IMR-90 (cell line): Measurements from ENCODE around the gene VARS2. TPM values are rescaled to one million over a fixed set of nuclear protein-coding genes. Genes with fewer than 3 reads are reported as not detected.

Experiments used
- ATAC-seq: fragments of 200-7000 bp; cut with Tn5 transposase; 2 replicates; pipeline ENCODE4 v1.9.1; 2020; ENCODE audit warnings: low read depth, mild to moderate bottlenecking, moderate library complexity
- BruUV-seq: library from RNA; stranded (reverse); fragments of 400-500 nt; replicated peaks from 2 replicates; lab custom pipeline; 2021; lab: Mats Ljungman, UMichigan
- CTCF ChIA-PET: fragments of 300-600 bp; formaldehyde crosslinking; extraction: SDS; loops from one replicate; lab custom pipeline; 2021; ENCODE audit warnings: antibody characterized with exemption; lab: Yijun Ruan, JAX
- POLR2A ChIA-PET: fragments of 300-600 bp; sonication (Branson Sonifier 250); formaldehyde crosslinking; loops from one replicate; lab custom pipeline; 2022; ENCODE audit warnings: antibody characterized with exemption; ENCODE audit not compliant: unreplicated experiment; lab: Charles Lee
- DNase-seq: peaks from one replicate; pipeline ENCODE4 v3.0.0; 2013
- H2AFZ ChIP-seq: replicated peaks from 2 replicates; pipeline ENCODE3; 2013; ENCODE audit warnings: low read length, mild to moderate bottlenecking; ENCODE audit not compliant: poor library complexity
- H2AK5ac ChIP-seq: 2 replicates; pipeline ENCODE4 v1.6.1; 2013; ENCODE audit warnings: low read depth, low read length, inconsistent platforms
- H2AK9ac ChIP-seq: replicated peaks from 2 replicates; pipeline ENCODE3; 2013; ENCODE audit warnings: mild to moderate bottlenecking, low read depth, low read length, moderate library complexity; ENCODE audit not compliant: poor library complexity
- H2BK120ac ChIP-seq: 2 replicates; pipeline ENCODE4 v1.6.1; 2013; ENCODE audit warnings: low read depth, low read length, inconsistent platforms
- H2BK15ac ChIP-seq: 3 replicates; pipeline ENCODE4 v1.6.1; 2013; ENCODE audit warnings: low read depth, low read length, inconsistent platforms
- H2BK20ac ChIP-seq: 2 replicates; pipeline ENCODE4 v1.6.1; 2013; ENCODE audit warnings: low read depth, mild to moderate bottlenecking, inconsistent platforms, low read length, moderate library complexity
- H2BK5ac ChIP-seq: 2 replicates; pipeline ENCODE4 v1.6.1; 2013; ENCODE audit warnings: mild to moderate bottlenecking, low read depth, low read length, inconsistent platforms; ENCODE audit not compliant: poor library complexity, severe bottlenecking
- H3K14ac ChIP-seq: replicated peaks from 2 replicates; pipeline ENCODE4 v1.6.1; 2013; ENCODE audit warnings: low read depth, low read length, inconsistent platforms
- H3K18ac ChIP-seq: 2 replicates; pipeline ENCODE4 v1.6.1; 2013; ENCODE audit warnings: low read depth, low read length, control low read depth
- H3K23ac ChIP-seq: 2 replicates; pipeline ENCODE4 v1.6.1; 2013; ENCODE audit warnings: low read depth, low read length, inconsistent platforms
- H3K27ac ChIP-seq: 2 replicates; pipeline ENCODE4 v1.5.1; 2013; ENCODE audit warnings: mild to moderate bottlenecking, control low read depth, low read length; ENCODE audit not compliant: insufficient read depth
- H3K27me3 ChIP-seq: 2 replicates; pipeline ENCODE4 v1.6.1; 2013; ENCODE audit warnings: low read length; ENCODE audit not compliant: control insufficient read depth, insufficient read depth
- H3K36me3 ChIP-seq: 2 replicates; pipeline ENCODE4 v1.6.1; 2013; ENCODE audit warnings: low read length, mixed read lengths; ENCODE audit not compliant: control insufficient read depth, insufficient read depth
- H3K4ac ChIP-seq: 2 replicates; pipeline ENCODE4 v1.6.1; 2013; ENCODE audit warnings: low read depth, low read length, inconsistent platforms
- H3K4me1 ChIP-seq: 2 replicates; pipeline ENCODE4 v1.6.1; 2013; ENCODE audit warnings: low read length, mixed read lengths; ENCODE audit not compliant: control insufficient read depth, insufficient read depth
- H3K4me2 ChIP-seq: 2 replicates; pipeline ENCODE4 v1.6.1; 2013; ENCODE audit warnings: low read depth, mild to moderate bottlenecking, control low read depth, low read length, moderate library complexity
- H3K4me3 ChIP-seq: 2 replicates; pipeline ENCODE4 v1.5.1; 2013; ENCODE audit warnings: low read depth, mild to moderate bottlenecking, control low read depth, low read length, moderate library complexity; ENCODE audit not compliant: insufficient read depth
- H3K56ac ChIP-seq: 2 replicates; pipeline ENCODE4 v1.6.1; 2013; ENCODE audit warnings: low read length, inconsistent platforms; ENCODE audit not compliant: insufficient read depth; ENCODE audit errors: extremely low read depth
- H3K79me1 ChIP-seq, 2 experiments: 2 replicates each; pipeline ENCODE4 v1.6.1; 2013; ENCODE audit warnings: low read length in 2 of 2, inconsistent platforms in 1 of 2, low read depth in 1 of 2
- H3K9ac ChIP-seq: 2 replicates; pipeline ENCODE4 v1.6.1; 2013; ENCODE audit warnings: low read depth, low read length, control low read depth
- H3K9me1 ChIP-seq: 2 replicates; pipeline ENCODE4 v1.6.1; 2013; ENCODE audit warnings: low read length, inconsistent platforms; ENCODE audit not compliant: insufficient read depth
- H3K9me3 ChIP-seq: 2 replicates; pipeline ENCODE4 v1.6.1; 2013; ENCODE audit warnings: low read length; ENCODE audit not compliant: control insufficient read depth, insufficient read depth
- H4K20me1 ChIP-seq: 2 replicates; pipeline ENCODE4 v1.6.1; 2013; ENCODE audit warnings: low read length, inconsistent platforms; ENCODE audit not compliant: insufficient read depth
- H4K5ac ChIP-seq: 2 replicates; pipeline ENCODE4 v1.6.1; 2013; ENCODE audit warnings: mild to moderate bottlenecking, low read depth, low read length, control low read depth
- H4K8ac ChIP-seq, 2 experiments: 2 replicates each; pipeline ENCODE4 v1.6.1; 2013; ENCODE audit warnings: low read depth in 2 of 2, low read length in 2 of 2, control low read depth in 1 of 2, inconsistent platforms in 1 of 2
- H4K91ac ChIP-seq: 2 replicates; pipeline ENCODE4 v1.6.1; 2013; ENCODE audit warnings: low read depth, low read length, inconsistent platforms; ENCODE audit not compliant: insufficient read depth
- BHLHE40 ChIP-seq: fragments of 150-350 bp; IDR thresholded peaks from 2 replicates; pipeline ENCODE4 v1.6.1; 2016; ENCODE audit warnings: mild to moderate bottlenecking, low read depth, low read length
- CEBPB ChIP-seq: IDR thresholded peaks from 2 replicates; pipeline ENCODE4 v1.6.1; 2012; ENCODE audit warnings: low read depth, low read length, improper control_type of control experiment
- CHD1 ChIP-seq: IDR thresholded peaks from 2 replicates; pipeline ENCODE4 v1.6.1; 2012; ENCODE audit warnings: low read depth, low read length, improper control_type of control experiment
- CTCF ChIP-seq: conservative IDR thresholded peaks from 2 replicates; pipeline ENCODE4 v1.5.1; 2012; ENCODE audit warnings: mild to moderate bottlenecking, low read depth, low read length, improper control_type of control experiment
- ELK1 ChIP-seq: fragments of 150-350 bp; IDR thresholded peaks from 2 replicates; pipeline ENCODE4 v1.6.1; 2016; ENCODE audit warnings: low read depth, mild to moderate bottlenecking, low read length, moderate library complexity, borderline replicate concordance
- FOS ChIP-seq: fragments of 150-350 bp; IDR thresholded peaks from 2 replicates; pipeline ENCODE4 v1.6.1; 2016; ENCODE audit warnings: low read depth, low read length
- MAFK ChIP-seq: IDR thresholded peaks from 2 replicates; pipeline ENCODE4 v1.6.1; 2012; ENCODE audit warnings: low read depth, low read length, improper control_type of control experiment
- MAZ ChIP-seq: IDR thresholded peaks from 2 replicates; pipeline ENCODE4 v1.6.1; 2012; ENCODE audit warnings: low read depth, mild to moderate bottlenecking, low read length, improper control_type of control experiment, moderate library complexity, borderline replicate concordance
- MXI1 ChIP-seq: IDR thresholded peaks from 2 replicates; pipeline ENCODE4 v1.6.1; 2012; ENCODE audit warnings: low read depth, mild to moderate bottlenecking, low read length, moderate library complexity, borderline replicate concordance
- NFE2L2 ChIP-seq: fragments of 150-350 bp; IDR thresholded peaks from 2 replicates; pipeline ENCODE4 v1.6.1; 2016; ENCODE audit warnings: low read depth, mild to moderate bottlenecking, low read length
- POLR2A ChIP-seq: IDR thresholded peaks from 2 replicates; pipeline ENCODE4 v1.6.1; 2012; ENCODE audit warnings: mild to moderate bottlenecking, low read depth, low read length
- RAD21 ChIP-seq: IDR thresholded peaks from 2 replicates; pipeline ENCODE4 v1.6.1; 2012; ENCODE audit warnings: low read length, improper control_type of control experiment
- RCOR1 ChIP-seq: IDR thresholded peaks from 2 replicates; pipeline ENCODE4 v1.6.1; 2012; ENCODE audit warnings: mild to moderate bottlenecking, low read length, improper control_type of control experiment; ENCODE audit not compliant: insufficient replicate concordance
- RFX5 ChIP-seq: IDR thresholded peaks from 2 replicates; pipeline ENCODE4 v1.8.0; 2012; ENCODE audit warnings: low read depth, mild to moderate bottlenecking, low read length, moderate library complexity
- SMC3 ChIP-seq: fragments of 150-350 bp; IDR thresholded peaks from 2 replicates; pipeline ENCODE4 v1.6.1; 2016; ENCODE audit warnings: low read depth, mild to moderate bottlenecking, antibody characterized with exemption, low read length, moderate library complexity
- USF2 ChIP-seq: fragments of 150-350 bp; IDR thresholded peaks from 2 replicates; pipeline ENCODE4 v1.6.1; 2017; ENCODE audit warnings: mild to moderate bottlenecking, antibody characterized with exemption, low read length, low read depth
- dilution Hi-C: fragments of 300-500 bp; cut with HindIII; formaldehyde crosslinking; loops from one replicate; pipeline ENCODE4 v1.14.3; 2018; ENCODE audit warnings: low sequenced_read_pairs; ENCODE audit not compliant: unreplicated experiment
- in situ Hi-C: fragments of 300-500 bp; cut with MboI; formaldehyde crosslinking; loops from 3 replicates; pipeline ENCODE4 v1.14.3; 2019; ENCODE audit warnings: low sequenced_read_pairs, inconsistent platforms, mixed read lengths
- intact Hi-C: fragments of 100-400 bp; cut with micrococcal nuclease; formaldehyde crosslinking; loops from 2 replicates; pipeline ENCODE4 v1.10.0; 2022
- polyA plus RNA-seq, 3 experiments: library from polyadenylated mRNA; depleted of rRNA; stranded (reverse); fragments of >200 nt; gene quantifications; 2 replicates each; pipeline ENCODE4 v1.2.3, GENCODE V29; 2012; ENCODE audit warnings: low replicate concordance in 1 of 3
- total RNA-seq: library from RNA; depleted of rRNA; stranded (reverse); fragments of >200 nt; gene quantifications from 2 replicates; pipeline ENCODE4 v1.2.3, GENCODE V29; 2012

Gene VARS2
- total and polyA plus RNA-seq, 2 of the 4 experiments (the other 2 are of a cell fraction) = 7.2 to 14.0 TPM

- peaks cover 4% of the 10 kb centered on the region for H3K27me3 ChIP-seq
- H2BK20ac ChIP-seq = no peak overlapping the region
- no peak overlapping the region for H2AFZ ChIP-seq
- no peak overlapping the region for H2BK120ac ChIP-seq
- H4K91ac ChIP-seq = no peak overlapping the region
- H2AK5ac ChIP-seq = no peak overlapping the region
- no peaks in the 10 kb centered on the region for H3K36me3 ChIP-seq
- H4K8ac ChIP-seq = no peak overlapping the region
- no peak overlapping the region for H2BK5ac ChIP-seq
- no peak overlapping the region for H3K56ac ChIP-seq
- no peak overlapping the region for H3K4ac ChIP-seq
- H3K4me3 ChIP-seq = no peak overlapping the region
- BruUV-seq = no TSS peak
- H3K27ac ChIP-seq = no peak overlapping the region
- H2AK9ac ChIP-seq = no peak overlapping the region
- H3K9me1 ChIP-seq = no peaks in the 10 kb centered on the region
- in situ Hi-C loops (loop anchor here (5.0 kb wide), 1 partner anchor 33 kb away; no protein-coding TSS in a partner anchor), intact Hi-C loops (no loop called here), dilution Hi-C loops (no loop called here)
- POLR2A ChIA-PET = no interaction called here
- no peaks in the 10 kb centered on the region for H3K79me1 ChIP-seq
- DNase-seq (no peak), ATAC-seq (no peak)
- H3K18ac ChIP-seq = no peak overlapping the region
- peaks cover 15% of the 10 kb centered on the region for H3K9me3 ChIP-seq
- no peak overlapping the region for H2BK15ac ChIP-seq
- no peak overlapping the region for H3K23ac ChIP-seq
- TF ChIP-seq MAFK (no peak), MAZ (no peak), CEBPB (no peak), RFX5 (no peak), SMC3 (no peak), USF2 (no peak), MXI1 (no peak), POLR2A (no peak), BHLHE40 (no peak), RCOR1 (no peak), ELK1 (no peak), CHD1 (no peak), RAD21 (no peak), FOS (no peak), CTCF (no peak), NFE2L2 (no peak)
- no peaks in the 10 kb centered on the region for H3K4me1 ChIP-seq
- no peaks in the 10 kb centered on the region for H4K20me1 ChIP-seq
- H3K4me2 ChIP-seq = no peak overlapping the region
- no peak overlapping the region for H3K14ac ChIP-seq
- CTCF ChIA-PET = no interaction called here
- no peak overlapping the region for H4K5ac ChIP-seq
- H3K9ac ChIP-seq = no peak overlapping the region
Observed at GRCh38 chr6:30870546-30870945, 43.5 kb upstream of the VARS2 start.
